SJSA1 (cell line): ENCODE results near the gene SLC27A3. TPM values are rescaled to one million over a fixed set of nuclear protein-coding genes. Genes with fewer than 3 reads are reported as not detected.
A peak's percentile ranks its signal among the peaks of the same experiment; 100 is the strongest.
"Not testable (repeated sequence)": the region's sequence is repeated elsewhere in the genome, so short reads cannot be mapped to it uniquely, and the experiment has no call there.

Experiments used
- DNase-seq, 2 experiments: peaks; one replicate each; pipeline ENCODE4 v3.0.0-alpha.2; 2015 to 2020; ENCODE audit warnings: low spot score in 2 of 2, low read depth in 1 of 2
- H3K27ac ChIP-seq: fragments of 250-450 bp; sonication (Bioruptor Pico); 2 replicates; pipeline ENCODE4 v1.5.1; 2020; ENCODE audit warnings: mild to moderate bottlenecking, moderate library complexity
- H3K27me3 ChIP-seq: fragments of 250-450 bp; sonication (Bioruptor Pico); replicated peaks from 2 replicates; pipeline ENCODE4 v1.5.1; 2020; ENCODE audit warnings: mild to moderate bottlenecking, moderate library complexity
- H3K36me3 ChIP-seq: fragments of 250-450 bp; sonication (Bioruptor Pico); 2 replicates; pipeline ENCODE4 v1.5.1; 2020; ENCODE audit warnings: mild to moderate bottlenecking
- H3K4me1 ChIP-seq: fragments of 250-450 bp; sonication (Bioruptor Pico); replicated peaks from 2 replicates; pipeline ENCODE4 v1.6.1; 2021; ENCODE audit warnings: mild to moderate bottlenecking
- H3K4me3 ChIP-seq: fragments of 250-450 bp; sonication (Bioruptor Pico); 2 replicates; pipeline ENCODE4 v1.5.1; 2020; ENCODE audit warnings: mild to moderate bottlenecking
- H3K9me3 ChIP-seq: fragments of 250-450 bp; sonication (Bioruptor Pico); replicated peaks from 2 replicates; pipeline ENCODE4 v1.5.1; 2020; ENCODE audit warnings: mild to moderate bottlenecking
- total RNA-seq: library from RNA; depleted of rRNA; stranded (reverse); fragments of >200 nt; shearing (Covaris generic); gene quantifications from 2 replicates; pipeline ENCODE4 v1.2.3, GENCODE V29; 2014

Gene SLC27A3
- total RNA-seq, 1 experiment from 2014 or later, result 5.7 TPM

DNA sequence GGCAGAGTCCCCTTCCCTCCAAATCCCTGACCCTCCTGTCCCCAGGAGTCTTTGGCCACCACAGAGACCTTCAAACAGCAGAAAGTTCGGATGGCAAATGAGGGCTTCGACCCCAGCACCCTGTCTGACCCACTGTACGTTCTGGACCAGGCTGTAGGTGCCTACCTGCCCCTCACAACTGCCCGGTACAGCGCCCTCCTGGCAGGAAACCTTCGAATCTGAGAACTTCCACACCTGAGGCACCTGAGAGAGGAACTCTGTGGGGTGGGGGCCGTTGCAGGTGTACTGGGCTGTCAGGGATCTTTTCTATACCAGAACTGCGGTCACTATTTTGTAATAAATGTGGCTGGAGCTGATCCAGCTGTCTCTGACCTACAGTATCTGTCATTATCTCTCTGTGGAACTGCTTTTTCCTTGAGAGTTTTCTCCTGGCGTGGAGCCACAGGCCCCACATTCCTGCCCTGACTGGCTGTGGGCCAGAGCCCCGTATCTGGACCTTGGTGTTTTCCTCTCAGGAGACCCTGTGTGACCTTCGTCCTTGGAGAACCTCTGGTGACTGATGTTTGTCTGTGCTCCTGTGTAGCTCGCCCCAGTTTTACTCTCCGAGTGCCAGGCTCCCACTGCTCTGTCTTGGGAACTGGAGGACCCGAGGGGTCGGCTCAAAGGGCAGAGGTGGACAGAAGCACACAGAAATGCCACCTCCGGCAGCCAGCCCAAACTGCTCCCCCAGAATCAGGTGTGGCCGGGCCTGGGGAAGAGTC is 4.8 kb downstream of the SLC27A3 start:
- H3K9me3 ChIP-seq, result no peaks in the 10 kb centered on the region
- peaks cover 26% of the 10 kb centered on the region for H3K4me1 ChIP-seq
- no peaks in the 10 kb centered on the region for H3K27me3 ChIP-seq
- no peak overlapping the region for H3K4me3 ChIP-seq
- no peaks in the 10 kb centered on the region for H3K36me3 ChIP-seq
- no peak for DNase-seq
- no peak overlapping the region for H3K27ac ChIP-seq

DNA sequence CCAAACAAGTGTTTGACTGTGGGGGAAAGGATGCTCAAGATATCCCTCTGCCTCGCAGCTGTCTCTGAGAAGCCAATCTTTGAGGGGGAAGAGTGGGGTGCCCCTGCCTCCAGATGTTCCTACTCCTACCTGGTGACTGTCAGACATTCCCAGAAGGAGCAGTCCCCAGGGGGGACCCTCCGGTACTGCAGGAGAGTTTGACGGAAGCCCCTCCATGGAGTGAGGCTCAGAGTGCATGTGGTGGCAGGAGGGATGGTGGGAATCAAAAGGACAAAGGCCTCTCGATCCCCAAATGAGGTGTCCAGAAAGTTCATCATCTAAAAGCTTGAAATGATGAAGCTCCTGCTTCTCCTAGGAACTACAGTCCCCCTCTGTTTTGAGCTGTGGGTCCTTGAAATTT is 5.3 kb downstream of the SLC27A3 start:
- Histone ChIP-seq H3K9me3 (no peaks in the 10 kb centered on the region), H3K27ac (no peak overlapping the region), H3K27me3 (no peaks in the 10 kb centered on the region), H3K36me3 (no peaks in the 10 kb centered on the region), H3K4me3 (no peak overlapping the region), H3K4me1 (peaks cover 20% of the 10 kb centered on the region)
- DNase-seq, result no peak

DNA sequence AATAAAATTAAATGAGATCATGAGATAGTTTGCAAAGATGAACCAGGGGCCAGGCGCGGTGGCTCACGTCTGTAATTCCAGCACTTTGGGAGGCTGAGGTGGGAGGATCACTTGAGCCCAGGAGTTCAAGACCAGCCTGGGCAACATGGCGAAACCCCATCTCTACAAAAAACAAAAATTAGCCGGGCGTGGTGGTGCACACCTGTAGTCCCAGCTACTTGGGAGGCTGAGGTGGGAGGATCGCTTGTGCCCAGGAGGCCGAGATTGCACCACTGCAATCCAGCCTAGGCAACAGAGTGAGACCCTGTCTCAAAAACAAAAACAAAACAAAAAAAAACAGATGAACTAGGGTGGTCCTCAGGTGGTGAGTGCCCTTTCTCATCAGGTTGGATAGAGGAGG is 7.4 kb downstream of the SLC27A3 start:
- H3K4me1 ChIP-seq, result peaks cover 11% of the 10 kb centered on the region
- H3K27me3 ChIP-seq, H3K36me3 ChIP-seq, DNase-seq, H3K4me3 ChIP-seq, H3K9me3 ChIP-seq, H3K27ac ChIP-seq: not testable (repeated sequence)

DNA sequence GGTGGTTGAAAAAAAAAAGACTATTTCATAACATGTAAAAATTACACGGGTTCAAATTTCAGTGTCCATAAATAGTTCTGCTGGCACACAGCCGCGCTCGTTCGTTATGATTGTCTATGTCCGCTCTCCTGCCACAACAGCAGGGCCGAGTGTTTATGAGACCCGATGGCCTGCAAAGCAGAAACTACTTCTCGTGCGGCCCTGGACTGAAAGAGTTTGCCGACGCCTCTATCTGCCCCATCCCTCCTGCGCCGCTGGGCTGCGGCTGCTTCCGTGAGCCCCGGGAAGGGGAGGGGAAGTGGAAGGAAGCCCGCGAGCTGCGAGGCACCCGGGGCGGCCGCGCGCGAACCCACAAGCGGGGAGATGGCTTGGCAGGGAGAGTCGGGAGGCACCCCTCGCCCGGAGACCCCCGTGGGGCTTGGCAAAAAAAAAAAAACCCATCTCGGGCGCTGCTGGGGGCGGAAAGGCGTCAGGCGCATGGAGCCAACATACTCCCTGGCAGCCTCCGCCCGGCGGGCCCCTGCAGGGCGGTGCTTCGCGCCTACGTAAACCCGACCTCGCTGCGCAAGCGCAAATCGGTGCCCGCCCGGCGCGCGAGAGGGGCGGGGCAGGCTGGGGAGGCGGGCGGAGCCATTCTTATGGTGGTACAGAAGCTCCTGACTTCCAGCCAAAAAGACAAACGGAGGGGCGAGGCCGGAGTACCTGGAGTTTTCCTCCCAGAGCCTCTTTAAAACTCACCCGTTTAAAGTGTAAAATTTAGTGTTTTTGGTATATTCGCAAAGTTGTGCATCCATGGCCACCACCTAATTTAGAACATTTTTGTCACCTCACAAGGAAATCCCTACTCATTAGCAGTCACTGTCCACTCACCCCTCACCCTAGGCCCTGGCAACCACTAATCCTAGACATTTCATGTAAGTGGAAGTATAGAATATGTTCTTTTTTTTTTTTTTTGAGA is 8.3 kb downstream of the SLC27A3 start:
- peak; percentile 91 to 97 for DNase-seq
- Histone ChIP-seq H3K4me1 (peaks cover 11% of the 10 kb centered on the region), H3K36me3 (no peaks in the 10 kb centered on the region), H3K27me3 (no peaks in the 10 kb centered on the region), H3K9me3 (no peaks in the 10 kb centered on the region), H3K4me3 (peak overlapping the region; percentile 63), H3K27ac (peak overlapping the region; percentile 80)

DNA sequence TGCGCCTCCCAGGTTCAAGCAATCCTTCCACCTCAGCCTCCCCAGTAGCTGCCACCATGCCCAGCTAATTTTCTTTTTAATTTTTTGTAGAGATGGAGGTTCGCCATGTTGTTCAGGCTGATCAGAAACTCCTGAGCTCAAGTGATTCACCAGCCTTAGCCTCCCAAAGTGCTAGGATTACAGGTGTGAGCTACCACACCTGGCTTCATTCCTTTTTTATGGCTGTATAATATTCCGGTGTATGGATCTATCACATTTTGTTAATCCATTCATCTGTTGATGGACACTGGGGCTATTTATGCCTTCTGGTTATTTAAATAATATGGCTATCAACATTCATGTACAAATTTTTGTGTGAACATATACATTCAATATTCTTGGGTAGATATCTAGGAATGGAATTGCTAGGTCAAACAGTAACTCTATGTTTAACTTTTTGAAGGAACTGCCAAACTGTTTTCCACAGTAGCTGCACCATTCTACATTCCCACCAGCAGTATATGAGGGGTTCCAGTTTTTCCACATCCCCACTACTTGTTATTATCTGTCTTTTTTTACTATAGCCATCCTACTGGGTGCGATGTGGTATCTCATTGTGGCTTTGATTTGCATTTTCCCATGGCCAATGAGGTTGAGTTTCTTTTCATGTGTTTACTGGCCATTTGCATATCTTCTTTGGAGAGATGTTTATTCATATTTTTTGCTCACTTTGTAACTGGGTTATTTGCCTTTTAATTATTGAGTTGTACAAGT is 11.0 kb downstream of the SLC27A3 start:
- H3K27ac ChIP-seq, result no peak overlapping the region
- no peak overlapping the region for H3K4me3 ChIP-seq
- H3K4me1 ChIP-seq, result peaks cover 23% of the 10 kb centered on the region
- H3K9me3 ChIP-seq, result no peaks in the 10 kb centered on the region
- DNase-seq, result no peak
- no peaks in the 10 kb centered on the region for H3K36me3 ChIP-seq
- no peaks in the 10 kb centered on the region for H3K27me3 ChIP-seq

DNA sequence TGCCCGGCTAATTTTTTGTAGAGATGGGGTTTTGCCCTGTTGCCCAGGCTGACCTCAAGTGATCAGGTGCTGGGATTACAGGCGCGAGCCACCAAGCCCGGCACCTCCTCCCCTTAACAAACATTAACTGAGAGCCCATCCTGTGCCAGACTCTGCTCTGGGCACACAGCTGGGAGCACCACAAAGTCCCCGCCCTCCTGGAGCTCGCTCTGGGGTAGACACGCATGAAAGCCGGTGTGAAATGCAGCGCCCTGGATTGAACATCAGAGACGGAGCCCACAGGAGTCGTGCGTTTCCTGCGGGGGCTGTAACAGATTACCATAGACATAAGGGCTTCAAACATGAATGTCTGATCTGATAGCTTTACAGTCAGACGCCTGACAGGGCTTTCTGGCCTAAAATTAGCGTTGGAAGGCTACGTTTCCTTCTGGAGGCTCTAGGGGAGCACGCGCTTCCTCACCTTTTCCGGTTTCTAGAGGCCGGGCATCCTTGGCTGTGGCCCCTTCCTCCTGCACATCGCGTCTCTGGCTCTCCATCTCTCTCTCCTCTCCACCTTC is 14.3 kb downstream of the SLC27A3 start:
- no peak for DNase-seq
- Histone ChIP-seq H3K27me3 (no peaks in the 10 kb centered on the region), H3K36me3 (no peaks in the 10 kb centered on the region), H3K4me3 (no peak overlapping the region), H3K27ac (no peak overlapping the region), H3K4me1 (peaks cover 21% of the 10 kb centered on the region), H3K9me3 (no peaks in the 10 kb centered on the region)

DNA sequence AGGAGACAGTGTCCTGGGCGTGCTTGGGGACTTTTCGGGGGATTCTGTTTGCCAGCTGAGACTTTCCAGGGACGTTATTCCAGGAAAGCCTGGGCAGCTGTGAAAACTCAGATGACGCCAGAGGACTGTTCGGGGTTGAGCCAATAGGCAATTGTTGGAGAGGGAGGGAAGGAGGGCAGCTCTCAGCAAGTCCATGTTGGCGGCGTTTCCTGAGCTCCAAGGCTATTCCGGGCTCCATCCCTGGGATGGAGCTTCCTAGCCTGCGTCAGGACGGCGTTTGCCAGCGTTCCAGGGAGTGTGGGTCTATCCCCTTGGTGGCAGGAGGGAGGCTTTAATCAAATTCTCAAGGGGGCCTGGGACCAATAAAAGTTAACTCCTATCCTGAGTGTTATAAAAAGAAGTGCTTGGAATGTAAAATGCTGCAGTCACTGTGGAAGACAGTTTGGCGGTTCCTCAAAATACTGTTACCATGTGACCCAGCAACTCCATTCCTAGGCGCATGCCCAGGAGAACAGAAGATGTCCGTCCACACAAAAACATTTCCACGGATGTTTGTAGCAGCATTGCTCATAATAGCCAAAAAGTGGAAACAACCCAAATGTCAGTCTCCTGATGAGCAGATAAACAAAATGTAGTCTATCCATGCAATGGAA is 15.2 kb downstream of the SLC27A3 start:
- Histone ChIP-seq H3K9me3 (no peaks in the 10 kb centered on the region), H3K4me1 (peaks cover 21% of the 10 kb centered on the region), H3K4me3 (no peak overlapping the region), H3K27me3 (no peaks in the 10 kb centered on the region), H3K36me3 (no peaks in the 10 kb centered on the region), H3K27ac (peak overlapping the region; percentile 36; the same call in 1 of the 2 replicates)
- DNase-seq, result peak in 1 of 2 experiments; percentile 25

DNA sequence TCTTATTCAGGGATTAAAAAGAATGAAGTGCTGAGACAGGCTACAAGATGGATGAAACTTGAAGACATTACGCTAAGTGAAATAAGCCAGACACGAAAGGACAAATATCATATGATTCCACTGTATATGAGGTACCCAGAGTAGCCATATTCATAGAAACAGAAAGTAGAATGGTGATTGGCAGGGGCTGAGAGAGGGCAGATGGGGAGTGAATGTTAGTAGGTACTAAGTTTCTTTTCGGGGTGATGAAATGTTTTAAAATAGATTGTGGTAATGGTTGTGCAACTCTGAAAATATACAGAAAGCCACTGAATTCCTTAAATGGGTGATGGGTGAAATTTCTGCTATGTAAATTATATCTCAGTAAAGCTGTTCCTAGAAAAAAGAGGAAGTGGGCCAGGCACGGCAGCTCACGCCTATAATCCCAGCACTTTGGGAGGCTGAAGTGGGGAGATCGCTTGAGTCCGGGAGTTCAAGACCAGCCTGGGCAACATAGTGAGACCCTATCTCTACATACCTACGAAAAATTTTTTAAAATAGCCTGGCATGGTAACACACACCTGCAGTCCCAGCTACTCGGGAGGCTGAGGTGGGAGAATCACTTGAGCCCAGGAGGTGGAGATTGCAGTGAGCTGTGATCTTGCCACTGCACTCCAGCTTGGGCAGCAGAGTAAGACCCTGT is 15.9 kb downstream of the SLC27A3 start:
- Histone ChIP-seq H3K27ac (peak overlapping the region; percentile 36; the same call in 1 of the 2 replicates), H3K9me3 (no peaks in the 10 kb centered on the region), H3K4me3 (no peak overlapping the region), H3K4me1 (peaks cover 21% of the 10 kb centered on the region), H3K36me3 (no peaks in the 10 kb centered on the region), H3K27me3 (no peaks in the 10 kb centered on the region)
- DNase-seq, result peak in 1 of 2 experiments; percentile 66

DNA sequence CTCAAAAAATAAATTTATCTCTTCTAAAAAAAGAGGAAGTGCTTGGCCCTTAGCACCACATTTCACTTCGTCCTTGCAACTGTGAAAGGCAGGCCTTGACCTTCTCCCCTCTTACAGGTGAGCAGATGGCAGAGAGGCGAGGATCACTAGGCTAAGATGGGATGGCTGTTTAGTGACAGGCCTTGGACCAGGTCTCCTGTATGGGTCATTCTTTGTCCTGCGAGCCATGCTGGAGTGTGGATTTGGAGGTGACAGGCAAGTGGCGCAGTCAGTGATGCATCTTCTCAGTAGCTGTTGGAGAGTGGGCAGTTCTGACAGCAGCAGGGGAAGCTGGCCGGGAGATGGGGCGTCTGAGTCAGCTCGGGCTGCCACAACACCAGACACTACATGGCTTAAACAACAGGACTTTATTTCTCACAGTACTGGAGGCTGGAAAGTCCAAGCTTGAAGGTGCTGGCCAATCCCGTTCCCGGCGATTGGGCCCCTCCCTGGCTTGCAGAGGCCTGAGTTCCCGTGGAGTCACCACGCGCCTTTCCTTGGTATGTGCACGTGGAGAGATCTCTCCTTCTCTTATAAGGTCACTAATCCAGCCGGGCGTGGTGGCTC is 16.5 kb downstream of the SLC27A3 start:
- no peaks in the 10 kb centered on the region for H3K27me3 ChIP-seq
- peak in 1 of 2 experiments; percentile 28 for DNase-seq
- H3K4me1 ChIP-seq, result peaks cover 21% of the 10 kb centered on the region
- H3K9me3 ChIP-seq, result no peaks in the 10 kb centered on the region
- H3K4me3 ChIP-seq, result no peak overlapping the region
- H3K36me3 ChIP-seq, result no peaks in the 10 kb centered on the region
- peak overlapping the region; percentile 10; the same call in 1 of the 2 replicates for H3K27ac ChIP-seq

DNA sequence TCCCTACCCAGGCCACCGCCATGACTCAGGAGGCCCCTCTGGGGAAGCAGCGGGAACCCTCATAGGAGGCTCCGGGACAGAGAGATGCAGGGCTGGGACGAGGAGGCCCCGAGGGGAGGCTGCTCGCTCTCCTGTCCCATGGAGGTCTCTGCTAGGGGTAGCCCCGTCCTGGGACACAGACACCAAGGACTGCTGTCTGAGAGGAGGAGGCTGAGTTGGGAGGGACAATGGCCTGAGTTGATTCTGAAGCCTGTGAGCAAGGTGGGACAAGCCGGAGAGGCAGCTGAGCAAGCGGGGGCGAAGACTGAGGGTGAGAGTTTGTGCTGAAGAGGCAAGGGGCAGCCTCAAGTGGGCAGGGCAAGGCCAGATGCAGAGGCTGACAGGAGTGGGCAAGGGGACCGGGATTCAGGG is 17.4 kb downstream of the SLC27A3 start:
- no peak for DNase-seq
- H3K4me1 ChIP-seq, result peaks cover 21% of the 10 kb centered on the region
- no peaks in the 10 kb centered on the region for H3K36me3 ChIP-seq
- no peak overlapping the region for H3K4me3 ChIP-seq
- no peaks in the 10 kb centered on the region for H3K9me3 ChIP-seq
- no peaks in the 10 kb centered on the region for H3K27me3 ChIP-seq
- H3K27ac ChIP-seq, result no peak overlapping the region

DNA sequence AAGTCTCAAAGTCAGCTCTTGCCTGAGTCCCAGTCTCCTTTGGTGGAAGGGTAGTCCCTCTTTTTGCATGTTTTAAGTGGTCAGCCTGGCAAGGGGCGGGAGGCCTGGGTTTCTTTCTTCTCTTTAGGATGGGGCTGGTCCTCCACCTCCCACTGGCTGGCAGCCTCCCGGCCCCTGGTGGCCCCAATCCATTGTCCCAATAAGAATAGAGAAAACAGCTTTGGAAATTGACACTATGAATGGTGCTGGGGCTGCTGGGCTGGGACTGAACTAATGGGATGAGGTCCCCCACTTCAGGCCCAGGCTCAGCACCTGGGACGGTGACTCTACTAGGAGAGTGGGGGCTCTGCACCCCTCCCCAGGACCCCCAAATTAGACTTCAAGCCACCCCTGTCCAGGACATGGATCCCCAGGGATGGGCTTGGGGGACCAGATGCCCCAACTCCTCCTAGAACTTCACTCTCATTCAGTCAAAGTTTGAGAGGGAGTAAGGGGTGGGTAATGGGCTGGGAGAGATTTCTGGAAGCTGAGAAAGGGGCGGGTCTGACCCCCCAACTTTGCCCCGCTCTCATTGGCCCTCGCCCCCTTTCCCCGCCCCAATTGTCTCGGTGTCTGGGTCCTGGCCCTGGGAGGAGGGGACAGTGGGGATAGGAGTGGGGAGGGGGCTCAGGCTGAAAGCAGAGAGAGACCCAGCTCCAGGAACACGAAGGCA is 18.2 kb downstream of the SLC27A3 start:
- Histone ChIP-seq H3K4me3 (no peak overlapping the region), H3K9me3 (no peaks in the 10 kb centered on the region), H3K4me1 (peaks cover 21% of the 10 kb centered on the region), H3K27me3 (no peaks in the 10 kb centered on the region), H3K27ac (no peak overlapping the region), H3K36me3 (no peaks in the 10 kb centered on the region)
- no peak for DNase-seq
